ENCODE measurements around the gene ANKRD35. TPM values are rescaled to one million over a fixed set of nuclear protein-coding genes. Genes with fewer than 3 reads are reported as not detected.

Gene ANKRD35
- total and polyA plus RNA-seq, 2 of the 8 experiments (the other 6 are each of a cell fraction or from before 2014, with no cell fraction given): 1.6 to 3.0 TPM

DNA sequence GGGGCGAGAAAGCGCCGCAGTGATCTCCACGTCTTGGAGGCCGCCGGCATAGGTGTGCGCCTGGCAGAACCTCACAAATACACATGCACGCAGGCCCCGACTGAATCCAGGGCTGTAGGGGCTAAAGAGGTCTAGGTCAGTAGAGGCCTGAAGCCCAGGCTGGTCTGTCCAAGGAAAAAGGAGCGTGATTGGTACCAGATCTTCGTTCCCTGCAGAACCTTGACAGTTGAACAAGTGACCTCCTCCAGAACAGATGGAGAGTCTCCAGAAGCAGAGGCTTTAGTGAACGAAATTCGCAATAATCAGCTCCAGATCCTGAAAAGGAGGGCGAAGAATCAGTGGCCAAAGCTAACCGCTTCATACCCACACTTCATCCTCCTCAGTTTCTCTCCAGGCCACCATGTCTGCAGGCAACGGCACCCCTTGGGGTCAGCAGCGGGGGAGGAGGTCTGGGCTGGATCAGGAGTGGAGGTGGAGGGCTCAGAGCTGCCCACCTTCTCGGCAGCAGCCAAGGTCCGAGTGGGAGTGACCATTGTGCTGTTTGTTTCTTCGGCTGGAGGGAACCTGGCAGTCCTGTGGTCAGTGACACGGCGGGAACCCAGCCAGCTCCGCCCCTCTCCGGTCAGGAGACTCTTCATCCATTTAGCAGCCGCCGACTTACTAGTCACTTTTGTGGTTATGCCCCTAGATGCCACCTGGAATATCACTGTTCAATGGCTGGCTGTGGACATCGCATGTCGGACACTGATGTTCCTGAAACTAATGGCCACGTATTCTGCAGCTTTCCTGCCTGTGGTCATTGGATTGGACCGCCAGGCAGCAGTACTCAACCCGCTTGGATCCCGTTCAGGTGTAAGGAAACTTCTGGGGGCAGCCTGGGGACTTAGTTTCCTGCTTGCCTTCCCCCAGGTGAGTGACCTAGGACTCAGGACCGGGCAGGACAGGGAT is 33.6 kb upstream of the ANKRD35 start:
- Histone ChIP-seq H3K23me2 (ENCODE audit: low read depth, low read length) (peaks cover 16% of the 10 kb centered on the region), H3K4me2 (ENCODE audit: insufficient read depth in 1 of 2, low read depth in 2 of 2, low read length in 2 of 2) (peak overlapping the region; percentile 94 to 99), H3K36me3 (ENCODE audit: control insufficient read depth in 2 of 4, insufficient read depth in 4 of 4, low read length in 3 of 4) (peaks cover 0 to 11% (median 4%) of the 10 kb centered on the region in 4 experiments; a peak in 2 of 8 replicates), H4K20me1 (replicated peaks in 1 of 2; ENCODE audit: control insufficient read depth in 1 of 2, insufficient read depth in 2 of 2, low read length in 2 of 2) (no peaks in the 10 kb centered on the region), H2BK15ac (ENCODE audit: low read length) (peak overlapping the region; percentile 90; the same call in 1 of the 2 replicates), H4K91ac (replicated peaks; ENCODE audit: insufficient read length, low read length) (no peak overlapping the region), H3K4ac (replicated peaks; ENCODE audit: insufficient read length, low read depth, low read length) (no peak overlapping the region), H2AFZ (ENCODE audit: low read length) (0 out of 2 replicates have a peak overlapping the region, but pooled peaks have one; percentile 52), H3K79me2 (ENCODE audit: control insufficient read depth in 1 of 2, insufficient read depth in 2 of 2, low read length in 2 of 2) (no peaks in the 10 kb centered on the region), H2BK12ac (ENCODE audit: low read depth, low read length) (peak overlapping the region; percentile 54), H3K9ac (replicated peaks in 1 of 4; ENCODE audit: extremely low read depth in 1 of 4, low read depth in 3 of 4, low read length in 3 of 4) (peak overlapping the region in 3 of 4 experiments; percentile 22 to 48 (median 41); a peak in 5 of 7 replicates), H3K9me3 (ENCODE audit: insufficient read depth in 2 of 2, low read depth in 1 of 2, low read length in 1 of 2) (no peaks in the 10 kb centered on the region), H3K4me1 (replicated peaks in 1 of 4; ENCODE audit: control insufficient read depth in 3 of 4, insufficient read depth in 4 of 4, low read length in 3 of 4) (peaks cover 0 to 6% (median 2%) of the 10 kb centered on the region in 4 experiments; a peak in 6 of 7 replicates), H2BK20ac (ENCODE audit: low read length) (no peak overlapping the region), H4K5ac (ENCODE audit: insufficient read length, low read depth, low read length) (no peak overlapping the region), H2AK5ac (ENCODE audit: low read depth, low read length) (0 out of 2 replicates have a peak overlapping the region, but pooled peaks have one; percentile 45), H2BK120ac (replicated peaks; ENCODE audit: low read depth, low read length) (no peak overlapping the region), H3K23ac (ENCODE audit: insufficient read length) (no peak overlapping the region), H3K79me1 (ENCODE audit: low read depth, low read length) (no peaks in the 10 kb centered on the region), H3K18ac (ENCODE audit: extremely low read depth, low read length) (no peak overlapping the region), H3K4me3 (ENCODE audit: extremely low read depth in 1 of 4, insufficient read depth in 2 of 4, low read depth in 3 of 4, low read length in 4 of 4) (peak overlapping the region; percentile 71 to 96 (median 82)), H4K8ac (ENCODE audit: extremely low read depth, insufficient read depth, low read length) (peak overlapping the region; percentile 75; the same call in 1 of the 2 replicates), H3K56ac (replicated peaks; ENCODE audit: insufficient read length, low read depth, low read length) (no peak overlapping the region), H3K27ac (ENCODE audit: low read depth, low read length) (no peak overlapping the region), H2BK5ac (ENCODE audit: low read depth, low read length) (peak overlapping the region; percentile 62; the same call in 1 of the 2 replicates), H3K14ac (ENCODE audit: insufficient read length) (no peak overlapping the region), H3K27me3 (replicated peaks in 1 of 4; ENCODE audit: control insufficient read depth in 3 of 4, extremely low read depth in 1 of 4, insufficient read depth in 3 of 4, low read length in 3 of 4) (no peaks in the 10 kb centered on the region)
- WGBS, 2 experiments (ENCODE audit: extremely low coverage in 1 of 2, insufficient coverage in 1 of 2, insufficient read length in 1 of 2, insufficient replicate concordance in 2 of 2, low coverage in 1 of 2, low lambda C conversion rate in 2 of 2, missing lambda C conversion rate in 1 of 2): 15% methylated on average over 28 of the region's 33 CpGs; no CpG with 5 or more reads in 1 of the 2 experiments
- CTCF ChIA-PET (ENCODE audit: partially characterized antibody): interaction anchor here (1.1 to 15.9 kb wide), 5 partner anchors 8 to 74 kb away, joined by 3 to 146 read pairs (median 5); partner anchors contain the start of genes ITGA10, NUDT17 and RBM8A
- FAIRE-seq (no peak), DNase-seq (ENCODE audit: low read depth in 1 of 2, low spot score in 2 of 2) (peak in 1 of 2 experiments; percentile 71)
- POLR2A ChIA-PET (ENCODE audit: partially characterized antibody): interaction anchor here (1.0 to 2.4 kb wide), 14 partner anchors 8 to 133 kb away, joined by 3 to 17 read pairs (median 4); partner anchors contain the start of genes LIX1L, PIAS3 and RBM8A
- no peak for TF ChIP-seq KDM1A (IDR thresholded peaks at IDR 0.05; ENCODE audit: borderline replicate concordance, low read length)
- TF ChIP-seq SIX5 (IDR thresholded peaks at IDR 0.05; ENCODE audit: low read depth, low read length): no peak
- 0 out of 2 replicates have a peak, but pooled peaks have one; percentile 5 for TF ChIP-seq KDM5A (IDR thresholded peaks at IDR 0.05; ENCODE audit: low read length)
- no peak for TF ChIP-seq CTBP2 (IDR thresholded peaks at IDR 0.05; ENCODE audit: borderline replicate concordance, insufficient read depth, insufficient read length, low read length)
- no peak for TF ChIP-seq JUN (IDR thresholded peaks at IDR 0.05; ENCODE audit: low read depth, low read length)
- TF ChIP-seq, protein P1, sequence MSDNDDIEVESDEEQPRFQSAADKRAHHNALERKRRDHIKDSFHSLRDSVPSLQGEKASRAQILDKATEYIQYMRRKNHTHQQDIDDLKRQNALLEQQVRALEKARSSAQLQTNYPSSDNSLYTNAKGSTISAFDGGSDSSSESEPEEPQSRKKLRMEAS (IDR thresholded peaks at IDR 0.05): no peak; the same call in 1 of the 2 replicates
- no peak; the same call in 1 of the 2 replicates for TF ChIP-seq CREB1 (IDR thresholded peaks at IDR 0.05)
- no peak for TF ChIP-seq POLR2AphosphoS5 (IDR thresholded peaks at IDR 0.05; ENCODE audit: low read depth, low read length)
- TF ChIP-seq TBP (IDR thresholded peaks at IDR 0.05; ENCODE audit: low read depth, low read length): no peak
- TF ChIP-seq JUND (IDR thresholded peaks at IDR 0.05; ENCODE audit: low read length): no peak

Data from H1 (cell line).